GDM1 (cell line): ENCODE results near the gene TIE1.

Experiments used
- DNase-seq: peaks from one replicate; lab custom pipeline; 2025; lab: John Stamatoyannopoulos, UW

The TIE1 gene

DNA sequence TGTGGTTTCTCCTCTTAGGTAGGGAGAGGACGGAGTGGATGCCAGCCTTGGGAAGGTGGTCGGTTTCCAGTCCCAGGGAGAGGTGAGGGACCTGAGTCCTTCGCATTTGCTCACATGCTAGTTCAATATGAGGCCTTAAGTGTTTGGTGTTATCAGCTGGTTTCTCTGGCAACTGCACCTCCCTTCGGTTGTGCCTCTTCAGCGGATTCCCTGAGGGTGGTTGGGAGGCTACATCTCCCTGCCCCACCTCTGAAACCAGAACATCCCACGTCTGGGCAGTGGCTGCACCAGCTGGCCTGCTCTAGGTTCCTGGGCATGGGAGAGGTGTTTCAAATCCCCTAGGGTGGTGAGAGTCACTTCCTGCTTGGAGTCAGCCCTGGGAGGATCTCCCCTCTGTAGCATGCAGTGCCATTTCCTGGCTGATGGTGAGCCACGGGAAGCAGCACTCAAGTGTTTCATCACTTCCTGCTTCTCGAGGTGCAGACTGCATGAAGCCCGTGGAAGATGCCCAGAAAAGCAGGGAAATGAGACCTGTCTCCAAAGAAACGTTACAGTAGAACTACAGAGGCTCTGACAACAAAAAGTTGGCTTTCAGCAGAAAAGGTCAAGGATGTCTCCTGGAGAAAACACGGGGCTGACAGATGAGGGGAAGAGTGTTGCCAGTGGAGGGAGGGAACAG lies 26.5 kb upstream of the TIE1 start:
- peak; percentile 59 for DNase-seq

DNA sequence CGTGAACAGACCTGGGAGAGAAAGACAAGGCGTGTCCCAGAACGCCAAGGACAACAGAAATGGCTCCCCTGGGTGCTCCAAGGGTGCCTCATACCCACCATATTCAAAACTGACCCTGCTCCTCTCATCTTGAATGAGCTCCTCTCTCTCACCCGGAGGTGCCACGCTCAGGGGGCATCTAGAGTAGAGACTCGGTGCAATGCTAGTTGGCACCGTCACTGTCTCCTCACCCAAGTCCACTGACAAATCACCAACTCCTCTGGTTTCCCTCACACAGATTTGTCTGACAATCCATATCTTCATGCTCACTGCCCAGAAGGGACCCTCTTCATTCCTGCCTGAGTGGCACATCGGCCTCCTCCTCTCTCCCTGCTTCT lies 26.0 kb upstream of the TIE1 start:
- DNase-seq, result no peak

DNA sequence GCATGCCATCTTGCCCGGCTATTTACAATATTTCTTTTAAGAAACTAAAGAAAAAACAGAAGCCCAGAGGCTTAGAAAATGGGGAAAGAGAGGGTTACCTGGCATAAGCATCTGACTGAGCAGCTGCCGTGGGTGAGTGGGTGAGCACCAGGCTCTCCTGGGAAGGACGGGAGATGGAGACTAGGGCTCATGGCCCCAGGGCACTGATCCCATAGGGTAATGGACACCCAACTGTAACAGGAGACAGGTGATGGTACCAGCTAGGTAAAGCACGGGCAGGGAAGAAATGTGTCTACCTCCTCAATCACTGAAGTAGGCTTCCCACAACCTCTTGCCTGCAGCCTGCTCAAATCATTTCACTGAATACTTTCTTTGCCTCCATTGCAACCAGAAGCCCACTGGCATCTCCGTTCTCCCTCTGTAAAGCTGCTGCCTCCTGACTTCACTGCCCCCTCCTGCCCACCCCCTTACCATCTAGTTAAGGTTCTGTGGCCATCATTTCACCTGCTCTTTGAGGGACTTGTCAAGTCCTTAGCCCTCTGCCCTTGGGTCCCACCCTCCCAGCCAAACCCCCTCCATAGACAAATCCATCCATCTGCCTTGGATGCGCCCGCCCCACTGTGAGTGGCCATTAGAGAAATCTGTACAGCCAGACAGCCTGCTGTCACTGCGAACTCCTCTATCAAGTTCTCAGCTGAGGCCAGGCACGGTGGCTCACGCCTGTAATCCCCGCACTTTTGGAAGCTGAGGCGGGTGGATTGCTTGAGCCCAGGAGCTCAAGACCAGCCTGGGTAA lies 24.8 kb upstream of the TIE1 start:
- no peak for DNase-seq

DNA sequence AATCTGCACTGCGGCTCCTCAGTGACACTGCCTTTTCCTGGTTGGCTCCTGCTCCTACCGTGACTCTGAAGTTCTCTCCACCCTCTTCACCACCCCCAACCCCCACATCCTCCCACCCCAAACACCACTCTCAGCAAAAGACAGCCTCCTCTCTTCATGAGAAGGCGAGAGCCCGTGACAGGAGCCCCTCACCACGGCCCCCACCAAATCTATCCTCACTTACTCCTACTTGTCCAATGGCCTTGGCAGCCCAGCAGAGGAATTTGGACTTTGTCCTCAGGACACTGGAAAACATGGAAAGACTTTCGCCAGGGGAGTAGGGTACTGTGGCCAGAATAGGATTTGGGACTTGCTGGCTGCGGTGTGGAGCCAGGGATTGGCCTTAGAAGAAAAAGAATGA lies 24.1 kb upstream of the TIE1 start:
- no peak for DNase-seq

DNA sequence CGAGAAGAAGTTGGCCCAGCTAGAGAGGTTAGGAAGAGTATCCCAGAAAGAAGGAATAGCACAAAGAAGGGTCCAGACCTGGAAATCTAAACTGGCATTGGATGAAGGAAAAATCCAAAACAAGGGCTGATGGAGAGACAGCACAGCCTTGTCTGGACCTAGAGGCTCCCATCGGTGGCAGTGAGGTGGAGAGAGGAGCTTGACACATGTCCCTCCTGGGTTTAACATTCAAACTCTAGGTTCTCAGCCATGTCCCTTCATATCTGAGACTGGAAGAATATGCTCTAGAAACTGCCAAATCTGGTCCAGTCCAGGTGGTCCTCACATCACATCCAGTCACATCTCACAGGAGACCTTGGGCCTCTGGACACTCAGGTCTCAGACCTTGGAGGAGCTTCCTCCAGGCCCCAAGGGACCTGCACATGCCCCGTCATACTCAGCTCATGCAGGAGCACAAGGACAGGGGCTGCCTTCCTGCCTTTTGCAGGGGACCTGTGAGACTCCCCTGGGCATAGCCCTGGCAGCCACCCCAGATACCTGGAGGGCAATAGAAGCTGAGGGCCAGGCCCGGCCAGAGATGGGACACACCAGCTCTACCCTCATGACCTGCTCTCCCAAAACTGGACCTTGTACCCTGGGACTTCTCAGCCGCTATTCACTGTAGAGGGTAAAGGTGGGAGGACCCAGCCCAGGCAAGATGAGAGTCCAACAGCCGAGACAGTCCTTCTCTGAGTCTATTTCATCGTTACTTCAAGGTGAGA lies 23.5 kb upstream of the TIE1 start:
- DNase-seq, result no peak

DNA sequence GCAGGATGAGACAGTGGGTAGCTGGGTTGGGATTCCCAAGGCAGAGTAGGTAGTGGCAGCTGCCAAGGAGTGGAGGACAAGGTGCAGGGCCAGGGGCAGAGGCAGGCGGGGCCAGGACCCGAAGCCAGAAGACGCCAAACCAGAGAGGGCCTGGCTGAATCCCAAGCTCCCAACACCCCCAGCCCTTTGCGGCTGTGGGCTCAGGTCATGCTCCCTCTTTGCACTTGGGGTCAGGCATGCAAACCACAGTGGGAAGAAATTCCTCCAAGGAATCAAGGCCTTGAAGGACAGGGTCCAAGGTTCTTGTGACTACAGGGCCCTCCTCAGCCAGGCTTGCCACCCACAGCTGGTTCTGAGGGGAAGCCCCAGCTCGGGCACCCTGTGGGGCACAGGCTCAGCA lies 21.6 kb upstream of the TIE1 start:
- no peak for DNase-seq

DNA sequence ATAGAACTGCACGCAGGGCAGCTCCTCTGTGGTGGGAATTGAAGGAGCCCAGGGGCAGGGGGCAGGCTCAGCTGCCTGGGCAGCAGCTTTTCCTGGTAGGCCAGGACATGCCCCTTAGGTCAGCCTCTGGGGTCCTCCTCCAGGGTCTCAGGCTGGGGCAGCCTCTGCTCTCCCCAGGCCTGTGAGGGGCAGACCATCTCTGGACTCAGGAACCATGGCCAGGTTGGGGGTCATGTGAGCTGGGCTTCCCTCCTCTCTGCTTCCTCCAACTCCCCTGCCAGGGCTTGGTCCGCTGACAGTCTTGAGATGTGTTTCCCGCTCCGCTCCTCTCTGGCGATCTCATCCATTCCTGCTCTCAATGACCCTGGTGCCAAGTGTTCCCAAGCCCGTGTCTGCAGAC lies 21.1 kb upstream of the TIE1 start:
- no peak for DNase-seq

DNA sequence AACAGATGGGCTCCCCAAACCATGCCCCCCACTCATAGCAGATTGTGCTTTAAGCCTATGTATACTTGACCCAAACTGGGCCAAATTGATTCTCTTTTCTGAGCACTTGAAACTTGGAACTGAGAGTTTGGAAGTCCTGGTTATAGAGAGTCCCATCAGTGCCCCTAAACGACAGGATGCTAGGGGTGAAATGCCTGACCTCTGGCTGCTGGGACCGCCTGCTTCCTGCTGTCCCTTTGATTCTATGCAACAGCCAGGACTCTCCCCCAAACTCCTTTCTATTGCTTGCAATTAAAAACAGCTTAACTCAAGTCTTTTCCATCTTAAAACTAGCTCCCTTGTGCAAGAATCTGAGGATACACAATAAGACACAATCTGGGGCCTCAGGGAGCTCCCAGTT lies 20.1 kb upstream of the TIE1 start:
- DNase-seq, result no peak

DNA sequence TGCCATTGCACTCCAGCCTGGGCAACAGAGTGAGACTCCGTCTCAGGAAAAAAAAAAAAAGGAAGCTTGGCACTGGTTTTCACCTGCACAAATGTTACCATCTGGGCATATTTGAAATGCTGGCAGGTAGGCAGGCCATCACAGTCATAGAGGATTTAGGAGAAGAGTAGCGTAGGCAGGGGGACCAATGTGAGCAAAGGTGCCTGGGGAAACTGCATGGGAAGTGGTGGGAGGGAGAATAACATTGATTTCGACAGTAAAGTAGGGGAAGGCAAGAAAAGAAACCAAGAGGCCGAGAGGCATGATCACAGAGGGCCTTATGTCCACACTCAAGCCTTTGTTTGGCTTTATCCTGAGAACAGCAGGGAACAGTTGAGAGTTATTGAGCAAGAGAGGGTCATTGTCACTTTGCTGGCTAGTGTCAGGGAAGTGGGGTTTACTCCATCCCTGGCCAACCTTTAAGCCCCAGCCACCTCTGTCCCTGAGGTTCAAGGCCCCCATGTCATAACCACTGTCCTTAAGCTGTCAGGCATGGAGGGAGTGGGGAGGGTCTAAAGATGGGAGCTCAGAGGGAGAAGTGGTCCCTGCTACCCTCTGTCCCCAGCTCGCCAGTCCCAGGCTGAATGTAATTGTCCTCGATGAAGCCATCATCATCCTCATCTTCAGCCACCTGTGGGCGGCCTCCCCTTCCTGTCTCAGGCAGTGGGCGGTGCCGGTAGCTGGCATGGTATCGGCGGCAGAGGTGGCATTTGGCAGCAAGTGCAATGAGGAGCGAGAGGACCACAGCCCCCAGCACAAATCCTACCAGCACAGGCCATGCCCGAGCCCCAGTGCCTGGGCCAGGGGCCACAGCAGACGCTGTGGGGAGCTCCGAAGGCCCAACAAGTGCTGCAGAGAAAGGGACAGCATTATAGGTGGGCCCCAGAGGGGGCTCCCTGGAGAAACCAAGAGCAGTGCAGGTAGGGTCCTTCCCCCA lies 18.3 kb upstream of the TIE1 start:
- DNase-seq, result no peak

DNA sequence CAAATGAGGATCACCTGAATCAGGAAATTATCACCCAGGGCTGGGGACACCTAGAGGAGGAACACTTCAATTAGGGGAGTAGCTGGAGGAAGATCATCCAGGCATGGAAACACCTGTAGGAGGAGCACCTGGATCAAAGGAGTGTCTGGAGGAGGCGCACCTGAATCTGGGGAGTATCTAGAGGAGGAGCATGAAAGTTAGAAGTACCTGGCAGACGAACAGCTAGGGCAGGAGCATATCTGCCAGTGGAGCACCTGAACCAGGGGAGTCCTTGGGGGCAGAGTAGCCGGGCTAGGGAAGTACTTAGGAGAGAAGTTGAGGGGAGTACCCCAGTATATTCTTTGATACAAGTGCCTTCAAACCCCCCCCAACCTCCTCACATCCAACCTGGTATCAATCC lies 16.7 kb upstream of the TIE1 start:
- no peak for DNase-seq

DNA sequence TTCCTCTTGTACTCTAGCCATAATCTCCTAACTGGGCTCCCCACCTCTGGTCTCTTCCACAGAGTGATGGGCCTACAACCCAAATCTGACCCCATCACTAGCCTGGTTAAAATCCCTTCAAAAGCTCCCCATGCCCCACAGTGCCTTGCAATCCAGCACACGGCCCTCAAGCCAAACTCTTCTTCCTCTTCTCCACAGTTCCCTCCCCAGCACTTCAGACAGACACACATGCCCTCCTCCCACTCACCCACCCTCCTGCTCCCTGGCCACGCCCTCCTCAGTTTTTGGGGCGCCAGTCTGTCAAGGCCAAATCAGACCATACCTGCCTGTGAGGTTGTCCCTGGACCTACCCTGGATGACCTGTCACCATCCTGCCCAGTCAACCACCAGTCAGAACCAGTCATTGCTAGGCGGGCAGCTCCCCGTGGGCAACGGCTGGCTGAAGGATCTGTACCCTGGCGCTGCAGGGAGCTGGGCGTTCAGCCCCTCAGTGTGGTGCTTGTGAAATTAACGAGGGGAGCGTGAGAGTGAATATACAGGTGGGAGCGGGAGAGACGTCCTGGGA lies 16.2 kb upstream of the TIE1 start:
- no peak for DNase-seq

DNA sequence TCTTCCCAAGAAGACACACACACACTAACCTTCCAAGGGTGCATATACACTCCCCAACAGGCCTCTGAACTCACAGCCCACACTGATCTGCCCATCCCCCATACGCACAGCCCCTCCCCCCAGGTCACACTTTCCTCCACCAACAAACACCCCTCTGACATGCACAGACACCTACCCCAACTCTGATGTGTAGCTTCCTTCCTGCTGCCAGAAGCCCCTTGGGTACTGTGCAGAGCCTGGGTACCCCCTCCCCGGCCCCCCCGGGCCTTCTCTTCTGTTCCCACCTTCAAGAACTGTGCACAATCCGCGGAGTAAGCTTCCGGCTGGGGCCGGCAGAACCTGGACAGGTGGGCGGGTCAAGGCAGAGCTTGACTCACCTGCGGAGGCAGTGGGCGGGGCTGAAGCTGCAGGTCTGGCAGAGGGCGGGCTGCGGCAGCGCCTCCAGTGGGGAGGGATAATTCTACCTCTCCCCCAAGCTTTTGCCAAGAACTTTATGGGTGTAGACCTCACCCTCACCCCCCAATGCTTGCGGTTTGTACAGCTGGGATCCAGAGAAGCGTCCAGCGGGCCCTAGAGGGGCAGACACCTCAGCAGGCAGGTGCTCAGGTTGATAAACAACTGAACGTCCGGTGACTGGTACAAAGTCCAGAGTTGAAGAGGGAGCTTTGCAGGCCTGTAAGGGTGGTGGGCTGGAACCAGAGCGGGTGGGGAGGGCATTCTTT lies 15.4 kb upstream of the TIE1 start, which contains the start of gene C1orf210:
C1orf210 (minus strand) TSS at position 313 of the 722 bp plus-strand sequence. CDS start 2,311 bp downstream, outside the sequence.
- DNase-seq, result no peak

DNA sequence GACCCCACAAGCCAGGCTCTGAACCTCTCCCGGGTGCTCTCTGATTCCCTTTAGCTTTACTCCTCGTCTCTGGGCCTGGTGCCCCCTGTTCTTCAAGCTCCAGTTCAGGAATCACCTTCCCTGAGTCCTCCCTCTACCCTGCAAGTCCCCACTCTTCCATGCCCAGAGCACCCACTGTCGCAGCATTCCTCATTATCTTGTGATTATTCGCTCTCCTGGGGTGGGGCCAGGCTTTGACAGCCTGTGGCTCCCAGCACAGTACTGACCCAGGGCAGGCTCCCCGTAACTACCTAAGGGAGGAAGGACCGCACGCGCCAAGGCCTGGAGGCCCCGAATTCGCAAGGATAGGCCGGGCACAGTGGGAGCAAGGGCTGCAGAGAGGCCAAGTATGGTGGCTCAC lies 14.7 kb upstream of the TIE1 start:
- DNase-seq, result no peak

DNA sequence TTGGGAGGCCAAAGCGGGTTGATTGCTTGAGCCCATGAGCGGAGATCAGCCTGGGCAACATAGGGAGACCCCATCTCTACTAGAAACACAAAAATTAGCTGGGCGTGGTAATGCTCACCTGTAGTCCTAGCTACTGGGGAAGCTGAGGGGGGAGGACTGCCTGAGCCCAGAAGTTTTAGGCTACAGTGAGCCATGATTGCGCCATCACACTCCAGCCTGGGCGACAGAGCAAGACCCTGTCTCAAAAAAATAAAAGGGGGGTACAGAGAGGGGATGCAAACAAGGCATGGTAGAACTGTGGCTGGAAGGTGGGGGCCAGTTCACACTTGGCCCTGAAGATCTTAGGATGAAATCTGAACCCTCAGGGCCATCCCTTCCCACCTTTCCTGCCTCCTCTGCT lies 14.2 kb upstream of the TIE1 start:
- no peak for DNase-seq

DNA sequence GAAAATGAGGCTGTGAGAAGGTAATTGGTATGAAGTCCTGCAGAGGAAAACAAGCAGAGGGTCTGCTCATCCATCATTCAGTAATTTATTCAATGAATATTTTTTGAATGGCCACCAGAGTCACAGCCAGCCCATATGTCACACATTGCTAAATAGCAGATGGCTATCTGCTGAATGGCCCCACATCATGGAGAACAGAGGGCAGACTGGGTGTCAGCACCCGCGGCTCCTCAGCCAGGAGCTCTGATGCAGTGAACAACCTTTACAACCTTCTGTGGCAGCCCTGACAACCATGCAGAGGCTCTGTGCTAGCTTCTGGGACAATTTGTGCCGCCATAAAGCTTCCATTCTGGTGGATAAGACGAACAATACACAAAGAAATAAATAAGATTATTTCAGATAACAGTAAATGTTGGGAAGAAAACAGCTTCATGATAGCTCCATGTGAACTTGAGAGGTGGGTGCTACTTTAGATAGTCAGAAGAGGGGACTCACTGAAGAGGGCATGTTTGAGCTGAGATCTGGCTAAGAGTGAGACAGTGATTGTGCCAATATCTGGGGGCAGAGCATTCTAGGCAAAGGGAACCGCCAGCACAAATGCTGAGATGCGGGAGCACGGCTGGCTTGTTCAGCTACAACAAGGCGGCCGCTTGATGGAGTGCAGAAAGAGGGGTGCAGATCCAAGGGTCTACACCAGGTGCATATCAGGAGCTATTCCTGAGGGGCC lies 12.6 kb upstream of the TIE1 start:
- DNase-seq, result no peak

DNA sequence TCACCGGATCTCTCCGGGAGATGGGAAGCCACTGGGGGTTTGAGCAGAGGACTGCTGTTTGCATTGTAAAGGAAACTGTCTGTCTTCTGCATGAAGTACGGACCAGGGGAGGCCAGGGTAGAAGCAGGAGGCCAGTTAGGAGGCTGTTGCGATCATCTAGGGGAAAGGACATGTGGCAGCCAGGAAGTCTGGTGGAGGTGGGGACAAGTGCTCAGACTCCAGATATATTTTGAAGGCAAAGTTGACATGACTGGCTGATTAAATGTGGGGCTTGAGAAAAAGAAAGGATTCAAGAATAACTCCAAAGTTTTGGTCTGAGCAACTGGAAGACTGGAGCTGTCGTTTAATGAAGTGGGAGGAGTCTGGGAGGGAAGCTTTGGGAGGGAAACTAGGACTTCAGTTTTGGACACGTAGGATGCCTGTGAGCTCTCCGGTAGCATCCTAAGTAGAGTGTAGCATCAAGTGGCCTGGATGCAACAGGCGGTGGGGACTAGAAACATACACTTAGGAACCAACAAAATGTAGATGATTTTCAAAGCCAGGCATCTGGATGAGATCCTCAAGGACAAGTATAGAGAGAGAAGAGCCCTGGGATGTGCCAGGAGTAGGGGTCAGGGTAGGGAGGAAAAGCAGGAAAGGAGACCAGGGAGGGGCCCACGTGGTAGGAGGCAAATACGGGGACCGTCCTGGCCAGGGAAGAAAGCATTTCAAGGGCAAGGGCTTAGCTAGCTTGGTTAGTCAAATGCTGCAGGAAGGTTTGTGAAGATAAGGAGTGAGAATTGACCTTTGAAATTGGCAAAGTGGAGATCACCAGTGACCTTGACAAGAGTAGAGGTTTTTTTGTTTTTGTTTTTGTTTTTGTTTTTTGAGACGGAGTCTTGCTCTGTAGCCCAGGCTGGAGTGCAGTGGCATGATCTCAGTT lies 11.7 kb upstream of the TIE1 start:
- no peak for DNase-seq

DNA sequence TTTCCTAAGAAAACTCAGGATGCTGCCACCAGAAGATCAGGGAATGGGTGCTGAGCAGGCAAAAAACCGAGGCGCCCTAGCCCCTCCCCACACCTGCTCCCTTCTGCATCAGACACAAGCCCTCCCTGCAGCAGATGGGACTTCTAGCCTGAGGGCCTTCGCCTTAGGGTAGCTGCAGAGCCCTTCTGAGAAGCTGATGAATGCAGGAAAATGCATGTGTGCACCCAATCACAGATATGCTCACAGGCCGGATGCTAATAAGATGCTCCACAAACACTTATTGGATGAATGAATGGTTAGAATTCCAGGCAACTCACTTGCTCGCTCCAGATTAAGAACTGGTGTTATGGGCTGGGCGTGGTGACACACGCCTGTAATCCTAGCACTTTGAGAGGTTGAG lies 8.6 kb upstream of the TIE1 start:
- DNase-seq, result no peak

DNA sequence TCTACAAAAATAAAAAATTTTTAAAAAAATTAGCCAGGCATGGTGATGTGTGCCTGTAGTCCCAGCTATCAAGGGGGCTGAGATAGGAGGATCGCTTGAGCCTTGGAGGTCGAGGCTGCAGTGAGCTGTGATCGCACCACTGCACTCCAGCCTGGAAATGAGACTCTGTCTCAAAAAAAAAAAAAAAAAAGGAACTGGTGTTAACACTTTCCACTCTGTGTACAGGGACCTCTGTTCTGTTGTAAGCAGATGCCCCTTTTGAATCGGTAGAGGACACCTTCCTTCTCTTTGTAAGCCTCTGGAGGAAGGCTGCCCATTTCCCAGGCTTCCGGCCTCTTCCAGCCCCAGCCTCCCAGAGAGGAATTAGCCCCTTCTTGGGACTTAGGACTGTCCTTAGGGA lies 8.1 kb upstream of the TIE1 start:
- DNase-seq, result no peak

DNA sequence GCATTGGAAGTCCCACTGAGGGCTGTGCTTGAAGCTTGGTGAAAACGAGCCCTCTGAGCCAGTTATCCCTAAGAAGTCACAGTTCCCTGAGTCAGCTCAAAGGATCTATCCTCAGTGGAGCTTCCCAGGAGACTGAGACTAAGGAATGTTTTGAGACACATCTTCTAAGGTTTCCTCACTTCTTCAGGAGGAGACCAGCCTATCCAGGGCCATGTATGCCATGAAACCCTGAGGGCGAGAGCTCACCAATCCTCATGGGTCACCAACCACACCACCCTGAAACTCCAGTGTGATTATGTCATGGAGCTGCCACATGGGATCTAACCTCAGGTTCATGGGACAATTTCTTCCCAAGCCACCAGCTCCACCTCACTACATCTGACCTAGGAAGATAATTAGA lies 7.6 kb upstream of the TIE1 start:
- no peak for DNase-seq
